SK-N-SH (cell line): ENCODE results near the gene GALNTL6. TPM values are rescaled to one million over a fixed set of nuclear protein-coding genes. Genes with fewer than 3 reads are reported as not detected.

Experiments
- CTCF ChIA-PET: fragments of 300-600, 350-600 bp; formaldehyde crosslinking; extraction: SDS; loops from one replicate; lab custom pipeline; 2021; lab: Yijun Ruan, JAX
- POLR2A ChIA-PET: fragments of 350-600 bp; sonication (Branson Sonifier 250); formaldehyde crosslinking; extraction: SDS; loops from one replicate; lab custom pipeline; 2020; ENCODE audit warnings: antibody characterized with exemption, inconsistent platforms; lab: Yijun Ruan, JAX
- DNase-seq: peaks from one replicate; pipeline ENCODE4 v3.0.0; 2012
- H2AFZ ChIP-seq: fragments of 200-600 bp; sonication (generic); 2 replicates; pipeline ENCODE4 v1.8.1; 2016; ENCODE audit warnings: antibody characterized with exemption, mild to moderate bottlenecking, low read depth
- H3F3A ChIP-seq: fragments of 200-600 bp; sonication (generic); replicated peaks from 2 replicates; pipeline ENCODE3; 2016; ENCODE audit warnings: antibody characterized with exemption, mild to moderate bottlenecking; ENCODE audit not compliant: insufficient read depth
- H3K27ac ChIP-seq, 2 experiments: fragments of 200-500 bp in 1 of 2; fragments of 200-600 bp in 1 of 2; sonication (Bioruptor generic) in 1 of 2; sonication (generic), shearing (Covaris generic) in 1 of 2; 2 replicates each; pipeline versions ENCODE4 v1.5.1 to v1.6.1; 2014 to 2016; ENCODE audit warnings: low read depth in 2 of 2, inconsistent platforms in 1 of 2, low read length in 1 of 2, mild to moderate bottlenecking in 1 of 2, mixed read lengths in 1 of 2
- H3K27me3 ChIP-seq: fragments of 200-600 bp; sonication (generic), shearing (Covaris generic); 2 replicates; pipeline ENCODE4 v1.6.1; 2016; ENCODE audit warnings: mixed run types; ENCODE audit not compliant: insufficient read depth
- H3K36me3 ChIP-seq, 2 experiments: fragments of 200-500 bp in 1 of 2; fragments of 200-600 bp in 1 of 2; sonication (Bioruptor generic) in 1 of 2; sonication (generic) in 1 of 2; replicated peaks in 1 of 2; 2 replicates each; pipeline versions ENCODE3 to v1.5.1; 2014 to 2016; ENCODE audit warnings: low read length in 1 of 2, mild to moderate bottlenecking in 1 of 2; ENCODE audit not compliant: insufficient read depth in 2 of 2, control insufficient read depth in 1 of 2
- H3K4me1 ChIP-seq, 2 experiments: fragments of 200-500 bp in 1 of 2; fragments of 200-600 bp in 1 of 2; sonication (Bioruptor generic) in 1 of 2; sonication (generic), shearing (Covaris generic) in 1 of 2; 2 replicates each; pipeline versions ENCODE4 v1.5.1 to v1.6.1; 2014 to 2016; ENCODE audit warnings: low read depth in 1 of 2, low read length in 1 of 2, mixed run types in 1 of 2; ENCODE audit not compliant: insufficient read depth in 2 of 2, control insufficient read depth in 1 of 2
- H3K4me2 ChIP-seq: fragments of 200-600 bp; sonication (generic), shearing (Covaris generic); 2 replicates; pipeline ENCODE4 v1.6.1; 2017; ENCODE audit warnings: mixed run types
- H3K4me3 ChIP-seq, 2 experiments: fragments of 200-500 bp in 1 of 2; fragments of 200-600 bp in 1 of 2; sonication (Bioruptor generic) in 1 of 2; sonication (generic), shearing (Covaris generic) in 1 of 2; 2 replicates each; pipeline versions ENCODE4 v1.5.1 to v1.8.1; 2014 to 2016; ENCODE audit warnings: low read depth in 2 of 2, inconsistent platforms in 1 of 2, low read length in 1 of 2, mild to moderate bottlenecking in 1 of 2, mixed read lengths in 1 of 2, moderate library complexity in 1 of 2
- H3K79me2 ChIP-seq: fragments of 200-600 bp; sonication (generic); 2 replicates; pipeline ENCODE4 v1.8.1; 2017; ENCODE audit warnings: mild to moderate bottlenecking; ENCODE audit not compliant: insufficient read depth
- H3K9ac ChIP-seq: fragments of 200-600 bp; sonication (generic); 2 replicates; pipeline ENCODE4 v1.6.1; 2017; ENCODE audit warnings: mixed run types
- H3K9me2 ChIP-seq: fragments of 200-600 bp; sonication (generic); 2 replicates; pipeline ENCODE4 v1.6.1; 2017; ENCODE audit warnings: mixed run types
- H3K9me3 ChIP-seq: fragments of 200-600 bp; sonication (generic); 2 replicates; pipeline ENCODE4 v1.6.1; 2017; ENCODE audit warnings: mixed run types, mild to moderate bottlenecking, moderate library complexity
- H4K20me1 ChIP-seq: fragments of 200-600 bp; sonication (generic); 2 replicates; pipeline ENCODE4 v1.6.1; 2017; ENCODE audit warnings: mild to moderate bottlenecking, mixed run types; ENCODE audit not compliant: insufficient read depth
- CTCF ChIP-seq: fragments of 200-600 bp; sonication (generic); IDR thresholded peaks from 2 replicates; pipeline ENCODE4 v1.6.1; 2017; ENCODE audit warnings: antibody characterized with exemption, mild to moderate bottlenecking, moderate library complexity
- EP300 ChIP-seq, 2 experiments: IDR thresholded peaks; 2 replicates each; pipeline versions ENCODE4 v1.4.0 to v1.6.1; 2012; ENCODE audit warnings: borderline replicate concordance in 1 of 2, low read depth in 1 of 2, low read length in 1 of 2
- GABPA ChIP-seq: IDR thresholded peaks from 2 replicates; pipeline ENCODE4 v1.4.0; 2012; ENCODE audit warnings: low read depth, mild to moderate bottlenecking
- IRF3 ChIP-seq: fragments of 150-350 bp; IDR thresholded peaks from 2 replicates; pipeline ENCODE4 v1.6.1; 2016; ENCODE audit warnings: mild to moderate bottlenecking, low read depth, low read length
- NFIC ChIP-seq: IDR thresholded peaks from 2 replicates; pipeline ENCODE4 v1.4.0; 2012; ENCODE audit warnings: borderline replicate concordance
- NRF1 ChIP-seq: IDR thresholded peaks from 2 replicates; pipeline ENCODE4 v1.6.1; 2012; ENCODE audit warnings: low read depth, mild to moderate bottlenecking, low read length
- RFX5 ChIP-seq: IDR thresholded peaks from 2 replicates; pipeline ENCODE4 v1.6.1; 2012; ENCODE audit warnings: mild to moderate bottlenecking, improper control_type of control experiment, low read length
- SIN3A ChIP-seq: IDR thresholded peaks from 2 replicates; pipeline ENCODE4 v1.6.1; 2012; ENCODE audit warnings: low read depth, mild to moderate bottlenecking, low read length, moderate library complexity, borderline replicate concordance
- SMC3 ChIP-seq: IDR thresholded peaks from 2 replicates; pipeline ENCODE4 v1.6.1; 2012; ENCODE audit warnings: low read depth, low read length, improper control_type of control experiment
- TCF12 ChIP-seq: IDR thresholded peaks from 2 replicates; pipeline ENCODE4 v1.4.0; 2012
- USF1 ChIP-seq: IDR thresholded peaks from 2 replicates; pipeline ENCODE4 v1.4.0; 2012; ENCODE audit warnings: low read depth, borderline replicate concordance
- WGBS: methylation state at CpG from one replicate; pipeline ENCODE4 v1.1.6; 2017; ENCODE audit warnings: low lambda C conversion rate; 5-methylcytosine and 5-hydroxymethylcytosine counted together
- polyA plus RNA-seq, 3 experiments: library from polyadenylated mRNA; depleted of rRNA; stranded (reverse); fragments of >200 nt; gene quantifications; 2 replicates each; pipeline ENCODE4 v1.2.3, GENCODE V29; 2012
- TF ChIP-seq, protein P1 (sequence below): IDR thresholded peaks from 2 replicates; pipeline ENCODE4; 2012

Gene GALNTL6
- polyA plus RNA-seq, 1 of the 3 experiments (the other 2 are of a cell fraction), result 0.07 TPM

DNA sequence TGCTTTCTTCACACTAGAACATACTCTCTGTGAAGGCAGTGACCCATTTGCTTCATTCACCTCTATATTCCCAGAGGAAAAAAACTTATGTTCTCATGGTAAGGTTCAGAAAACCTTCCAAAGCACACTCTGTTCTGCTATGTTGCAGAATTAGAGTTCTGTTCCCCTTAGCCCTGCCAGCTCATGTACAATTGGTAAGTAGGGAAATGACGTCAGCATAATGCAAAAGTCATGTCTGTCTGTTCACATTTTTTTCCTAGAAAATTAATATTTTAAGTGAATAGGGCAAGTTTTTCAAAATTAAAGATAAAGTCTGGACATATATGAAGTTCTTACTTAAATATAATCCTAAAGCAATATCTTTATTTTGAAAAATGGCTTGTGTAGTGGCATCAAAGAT lies 443.6 kb downstream of the GALNTL6 start:
- H3K36me3 ChIP-seq, result no peaks in the 10 kb centered on the region
- no peak for TF ChIP-seq NRF1
- TF ChIP-seq, protein P1, sequence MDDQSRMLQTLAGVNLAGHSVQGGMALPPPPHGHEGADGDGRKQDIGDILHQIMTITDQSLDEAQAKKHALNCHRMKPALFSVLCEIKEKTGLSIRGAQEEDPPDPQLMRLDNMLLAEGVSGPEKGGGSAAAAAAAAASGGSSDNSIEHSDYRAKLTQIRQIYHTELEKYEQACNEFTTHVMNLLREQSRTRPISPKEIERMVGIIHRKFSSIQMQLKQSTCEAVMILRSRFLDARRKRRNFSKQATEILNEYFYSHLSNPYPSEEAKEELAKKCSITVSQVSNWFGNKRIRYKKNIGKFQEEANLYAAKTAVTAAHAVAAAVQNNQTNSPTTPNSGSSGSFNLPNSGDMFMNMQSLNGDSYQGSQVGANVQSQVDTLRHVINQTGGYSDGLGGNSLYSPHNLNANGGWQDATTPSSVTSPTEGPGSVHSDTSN, result no peak
- H3K4me3 ChIP-seq, result no peak overlapping the region
- no peaks in the 10 kb centered on the region for H3K4me1 ChIP-seq
- H3K27ac ChIP-seq, result no peak overlapping the region
- H4K20me1 ChIP-seq, result no peaks in the 10 kb centered on the region
- ChIA-PET CTCF (interaction anchor here (1.0 kb wide), 1 partner anchor 55 kb away, joined by 3 read pairs; no protein-coding TSS in a partner anchor), POLR2A (no interaction called here)
- H3K79me2 ChIP-seq, result no peaks in the 10 kb centered on the region
- no peaks in the 10 kb centered on the region for H3K9me3 ChIP-seq
- H3K9me2 ChIP-seq, result no peaks in the 10 kb centered on the region
- 46% methylated on average over 1 of the region's 1 CpG for WGBS
- H3K27me3 ChIP-seq, result no peaks in the 10 kb centered on the region
- H3K9ac ChIP-seq, result no peak overlapping the region
- no peak overlapping the region for H3K4me2 ChIP-seq
- H2AFZ ChIP-seq, result no peak overlapping the region
- no peaks in the 10 kb centered on the region for H3F3A ChIP-seq
- no peak for DNase-seq

GRCh38 chr4:172270397-172270796 lies 457.2 kb downstream of the GALNTL6 start:
- no peak for DNase-seq
- H3K4me2 ChIP-seq, result no peak overlapping the region
- no peak overlapping the region for H3K9ac ChIP-seq
- POLR2A ChIA-PET, result no interaction called here
- H2AFZ ChIP-seq, result no peak overlapping the region
- no peaks in the 10 kb centered on the region for H3K4me1 ChIP-seq
- H3K27ac ChIP-seq, result no peak overlapping the region
- no peaks in the 10 kb centered on the region for H3K79me2 ChIP-seq
- no peaks in the 10 kb centered on the region for H3F3A ChIP-seq
- H3K27me3 ChIP-seq, result no peaks in the 10 kb centered on the region
- no peaks in the 10 kb centered on the region for H3K36me3 ChIP-seq
- no peaks in the 10 kb centered on the region for H3K9me2 ChIP-seq
- CTCF ChIA-PET, result no interaction called here
- no peak overlapping the region for H3K4me3 ChIP-seq
- H3K9me3 ChIP-seq, result no peaks in the 10 kb centered on the region
- H4K20me1 ChIP-seq, result no peaks in the 10 kb centered on the region
- 49% methylated on average over 2 of the region's 2 CpGs for WGBS
- TF ChIP-seq SMC3 (no peak), RFX5 (no peak), GABPA (no peak)
- TF ChIP-seq, all 33 proteins: peak for 0

DNA sequence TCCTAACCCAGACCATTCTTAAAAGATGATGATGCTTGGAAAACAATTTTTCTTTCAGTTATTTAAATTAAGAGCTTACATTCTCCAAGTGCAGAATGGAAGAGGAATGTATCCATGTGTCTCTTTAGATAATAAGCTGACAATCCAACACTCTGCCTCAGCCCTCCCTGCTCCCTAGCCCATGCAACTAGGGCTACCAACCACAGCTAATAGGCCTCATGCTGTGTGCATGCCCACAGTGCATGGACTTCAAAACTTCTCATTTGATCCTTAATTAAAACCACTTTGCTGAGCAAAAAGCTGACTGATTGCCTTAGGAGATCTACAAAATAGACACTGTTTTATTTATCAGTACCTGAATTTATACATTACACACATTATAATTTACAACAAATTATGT lies 473.9 kb downstream of the GALNTL6 start:
- H3F3A ChIP-seq, result no peaks in the 10 kb centered on the region
- no peak overlapping the region for H3K4me3 ChIP-seq
- H3K27ac ChIP-seq, result no peak overlapping the region
- TF ChIP-seq SIN3A (no peak), RFX5 (no peak), NFIC (no peak), IRF3 (no peak), CTCF (no peak), USF1 (no peak), TCF12 (no peak), EP300 (IDR thresholded peaks at IDR 0.05; ENCODE audit: borderline replicate concordance in 1 of 2, low read depth in 1 of 2, low read length in 1 of 2) (no peak)
- H4K20me1 ChIP-seq, result no peaks in the 10 kb centered on the region
- no peak overlapping the region for H2AFZ ChIP-seq
- H3K9ac ChIP-seq, result no peak overlapping the region
- no peak for DNase-seq
- CTCF ChIA-PET, result no interaction called here
- no peaks in the 10 kb centered on the region for H3K27me3 ChIP-seq
- no peaks in the 10 kb centered on the region for H3K9me3 ChIP-seq
- no peaks in the 10 kb centered on the region for H3K36me3 ChIP-seq
- H3K79me2 ChIP-seq, result no peaks in the 10 kb centered on the region
- POLR2A ChIA-PET, result no interaction called here
- H3K4me1 ChIP-seq, result peaks cover 0 to 2% of the 10 kb centered on the region in 2 experiments; a peak in 1 of 4 replicates
- H3K9me2 ChIP-seq, result no peaks in the 10 kb centered on the region; the same call in 1 of the 2 replicates
- H3K4me2 ChIP-seq, result no peak overlapping the region
